HuH-7.5 (cell line): Measurements from ENCODE around the gene SLCO3A1.

Source experiments
- DNase-seq: peaks from one replicate; pipeline ENCODE4 v3.0.0; 2011; ENCODE audit warnings: low spot score

Gene SLCO3A1

GRCh38 chr15:92100751-92101150 is 247.2 kb downstream of the SLCO3A1 start:
- DNase-seq, result no peak

- DNase-seq, result no peak
These were observed 248.3 kb downstream of the SLCO3A1 start for GRCh38 chr15:92101708-92102394.

GRCh38 chr15:92102395-92102755 is 248.9 kb downstream of the SLCO3A1 start:
- no peak for DNase-seq

- DNase-seq, result no peak
These were observed 250.6 kb downstream of the SLCO3A1 start for GRCh38 chr15:92104072-92104471.

GRCh38 chr15:92105611-92106010 is 252.1 kb downstream of the SLCO3A1 start:
- no peak for DNase-seq

GRCh38 chr15:92107510-92107909 is 254.0 kb downstream of the SLCO3A1 start:
- DNase-seq, result no peak

- no peak for DNase-seq
These were observed 255.8 kb downstream of the SLCO3A1 start for GRCh38 chr15:92109191-92109873.

GRCh38 chr15:92111291-92111690 is 257.8 kb downstream of the SLCO3A1 start:
- DNase-seq, result no peak

- DNase-seq, result no peak
These were observed 258.2 kb downstream of the SLCO3A1 start for GRCh38 chr15:92111751-92112150.

GRCh38 chr15:92112180-92112579 is 258.7 kb downstream of the SLCO3A1 start:
- DNase-seq, result no peak

- DNase-seq, result no peak
These were observed 259.2 kb downstream of the SLCO3A1 start for GRCh38 chr15:92112711-92113110.

- no peak for DNase-seq
These were observed 260.3 kb downstream of the SLCO3A1 start for GRCh38 chr15:92113832-92114231.

GRCh38 chr15:92115834-92116233 is 262.3 kb downstream of the SLCO3A1 start:
- no peak for DNase-seq

- DNase-seq, result no peak
These were observed 262.8 kb downstream of the SLCO3A1 start for GRCh38 chr15:92116330-92116729.

GRCh38 chr15:92117261-92117731 is 263.8 kb downstream of the SLCO3A1 start:
- DNase-seq, result no peak

- no peak for DNase-seq
These were observed 264.8 kb downstream of the SLCO3A1 start for GRCh38 chr15:92118162-92118935.

GRCh38 chr15:92118936-92119325 is 265.4 kb downstream of the SLCO3A1 start:
- DNase-seq, result no peak

- DNase-seq, result no peak
These were observed 266.7 kb downstream of the SLCO3A1 start for GRCh38 chr15:92120094-92120795.

- no peak for DNase-seq
These were observed 267.5 kb downstream of the SLCO3A1 start for GRCh38 chr15:92121047-92121446.

- no peak for DNase-seq
These were observed 268.8 kb downstream of the SLCO3A1 start for GRCh38 chr15:92122259-92122658.

GRCh38 chr15:92123962-92124656 is 270.6 kb downstream of the SLCO3A1 start:
- no peak for DNase-seq

- no peak for DNase-seq
These were observed 271.1 kb downstream of the SLCO3A1 start for GRCh38 chr15:92124657-92125010.
